GM18508 (cell line): ENCODE results near the gene MYLK3.

ENCODE experiments used
- ATAC-seq: cut with Tn5 transposase; IDR thresholded peaks from one replicate; pipeline ENCODE4 v1.9.1; 2021; ENCODE audit warnings: moderate number of reproducible peaks; ENCODE audit not compliant: insufficient read depth, unreplicated experiment

Gene MYLK3

DNA sequence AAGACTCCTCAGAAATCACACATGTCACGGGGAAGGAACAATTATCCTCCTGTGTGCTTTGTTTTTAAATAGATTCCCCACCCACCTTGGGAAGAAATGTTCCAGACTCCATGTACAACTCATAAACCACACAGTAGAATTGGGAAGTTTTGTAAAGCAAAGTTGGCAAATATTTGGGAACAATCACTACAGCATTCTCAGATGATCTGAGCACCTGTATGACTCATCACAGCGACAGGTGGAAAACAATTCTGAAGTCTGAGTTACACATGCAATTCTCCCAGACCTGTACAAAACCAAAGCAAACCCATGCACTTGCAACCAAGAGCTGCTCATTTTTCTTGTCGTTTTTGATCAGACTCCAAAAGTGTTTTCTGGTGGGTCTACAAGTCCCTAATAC lies 14.4 kb upstream of the MYLK3 start:
- ATAC-seq, result no peak

DNA sequence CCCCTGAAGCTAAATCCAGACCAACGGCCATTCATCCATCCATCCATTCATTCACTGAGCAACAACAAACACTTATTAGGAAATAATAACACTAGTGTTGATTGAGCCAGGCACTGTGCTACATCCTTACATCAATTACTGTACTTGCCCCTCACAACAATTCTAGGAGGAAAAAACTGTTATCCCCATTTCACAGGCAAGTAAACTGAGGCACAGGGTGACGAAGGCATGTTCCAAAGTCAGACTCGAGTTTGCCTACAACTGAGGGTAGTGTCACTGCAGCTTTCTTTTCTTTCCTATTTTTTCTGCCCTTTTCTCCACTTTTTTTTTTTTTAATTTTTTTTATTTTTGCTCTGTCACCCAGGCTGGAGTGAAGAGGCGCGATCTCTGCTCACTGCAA lies 11.2 kb upstream of the MYLK3 start:
- no peak for ATAC-seq

DNA sequence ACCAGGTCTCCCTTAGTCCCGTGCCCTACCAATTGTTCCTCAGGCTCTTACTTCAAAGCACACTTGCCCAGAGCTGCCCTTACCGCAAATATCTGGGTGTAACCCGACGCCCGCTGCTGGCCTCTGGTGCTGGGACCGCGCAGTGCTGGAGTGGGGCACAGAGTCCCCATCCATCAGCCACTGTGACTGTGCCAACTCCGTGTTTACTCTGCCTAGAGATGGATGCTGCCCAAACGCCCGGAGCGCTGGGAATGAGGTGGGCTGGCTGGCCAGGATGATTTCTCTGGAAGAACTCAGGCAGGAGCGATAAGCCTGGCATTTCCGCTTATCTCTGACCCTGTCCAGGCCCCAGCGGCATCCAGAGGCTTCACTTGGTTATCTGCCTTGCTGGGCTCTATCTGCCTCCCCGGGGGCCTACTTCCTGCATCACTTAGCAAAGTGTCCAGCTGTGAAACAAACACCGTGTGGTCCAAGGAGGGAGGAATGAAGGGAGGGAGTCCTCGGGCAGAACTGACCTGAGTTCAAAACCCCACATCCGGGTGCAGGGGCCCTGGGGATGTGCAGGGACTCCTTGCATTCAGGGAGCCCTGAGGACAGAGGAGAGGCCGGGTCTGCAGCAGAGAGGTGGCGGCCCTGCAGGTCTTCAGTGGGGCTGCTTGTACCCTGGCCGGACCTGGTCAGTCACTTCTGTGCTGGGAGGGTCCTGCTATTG lies 9.4 kb upstream of the MYLK3 start:
- no peak for ATAC-seq

DNA sequence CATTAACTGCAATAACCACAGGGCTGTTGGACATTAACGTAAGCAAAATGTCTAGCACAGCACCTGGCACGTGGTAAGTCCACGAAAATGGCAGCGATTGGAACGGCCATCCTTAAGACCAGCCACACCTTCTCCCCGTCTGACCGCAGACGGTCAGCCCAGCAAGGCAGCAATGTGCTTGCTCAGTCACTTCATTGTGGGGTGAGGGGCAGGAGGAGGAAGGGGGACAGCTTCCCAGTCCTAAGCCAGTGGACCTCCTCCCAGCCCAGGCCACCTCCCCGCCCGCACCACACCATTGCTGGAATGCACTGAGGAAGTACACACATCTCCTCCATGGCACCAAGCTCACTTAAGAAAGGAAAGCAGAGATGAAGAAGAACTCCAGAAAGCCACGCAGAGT lies 8.6 kb upstream of the MYLK3 start:
- no peak for ATAC-seq

DNA sequence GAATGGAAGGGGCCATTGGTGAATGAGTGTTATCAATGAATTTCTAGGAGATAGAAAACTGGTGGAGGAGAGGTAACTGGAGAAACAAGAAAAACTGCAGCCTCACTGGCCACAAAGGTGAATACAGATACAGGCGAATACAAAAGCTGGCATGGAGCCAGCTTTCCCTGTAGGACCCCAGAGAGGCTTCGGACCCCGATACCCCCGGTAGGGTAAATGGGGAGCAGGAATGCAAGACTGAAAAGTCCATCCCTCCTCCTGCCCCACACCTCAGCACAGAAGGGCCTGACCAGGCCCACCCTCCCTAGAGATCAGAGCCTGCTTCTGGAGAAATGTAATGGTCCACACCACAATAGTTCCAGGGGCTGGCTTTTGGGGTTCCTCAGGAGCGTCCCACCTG lies 4.9 kb upstream of the MYLK3 start:
- ATAC-seq, result no peak

DNA sequence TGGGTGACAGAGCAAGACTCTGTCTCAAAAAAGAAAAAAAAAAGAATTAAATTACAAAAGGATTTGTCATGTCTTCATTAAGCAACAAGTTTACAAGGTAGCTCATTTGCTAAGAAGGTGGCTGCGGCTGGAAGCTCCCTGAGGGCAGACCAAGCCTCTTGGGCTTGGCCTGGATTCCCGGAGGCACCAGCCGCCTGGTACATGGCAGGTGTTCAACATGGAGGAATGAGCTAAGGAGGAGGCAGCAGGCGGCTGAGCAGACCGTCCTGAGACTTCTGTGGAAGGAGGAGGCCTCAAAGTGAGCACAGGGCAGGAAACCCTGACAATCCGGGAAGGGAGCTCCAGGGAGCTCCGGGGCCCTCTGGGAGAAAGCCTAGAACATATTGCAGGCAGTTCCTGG lies 3.2 kb upstream of the MYLK3 start:
- ATAC-seq, result no peak

DNA sequence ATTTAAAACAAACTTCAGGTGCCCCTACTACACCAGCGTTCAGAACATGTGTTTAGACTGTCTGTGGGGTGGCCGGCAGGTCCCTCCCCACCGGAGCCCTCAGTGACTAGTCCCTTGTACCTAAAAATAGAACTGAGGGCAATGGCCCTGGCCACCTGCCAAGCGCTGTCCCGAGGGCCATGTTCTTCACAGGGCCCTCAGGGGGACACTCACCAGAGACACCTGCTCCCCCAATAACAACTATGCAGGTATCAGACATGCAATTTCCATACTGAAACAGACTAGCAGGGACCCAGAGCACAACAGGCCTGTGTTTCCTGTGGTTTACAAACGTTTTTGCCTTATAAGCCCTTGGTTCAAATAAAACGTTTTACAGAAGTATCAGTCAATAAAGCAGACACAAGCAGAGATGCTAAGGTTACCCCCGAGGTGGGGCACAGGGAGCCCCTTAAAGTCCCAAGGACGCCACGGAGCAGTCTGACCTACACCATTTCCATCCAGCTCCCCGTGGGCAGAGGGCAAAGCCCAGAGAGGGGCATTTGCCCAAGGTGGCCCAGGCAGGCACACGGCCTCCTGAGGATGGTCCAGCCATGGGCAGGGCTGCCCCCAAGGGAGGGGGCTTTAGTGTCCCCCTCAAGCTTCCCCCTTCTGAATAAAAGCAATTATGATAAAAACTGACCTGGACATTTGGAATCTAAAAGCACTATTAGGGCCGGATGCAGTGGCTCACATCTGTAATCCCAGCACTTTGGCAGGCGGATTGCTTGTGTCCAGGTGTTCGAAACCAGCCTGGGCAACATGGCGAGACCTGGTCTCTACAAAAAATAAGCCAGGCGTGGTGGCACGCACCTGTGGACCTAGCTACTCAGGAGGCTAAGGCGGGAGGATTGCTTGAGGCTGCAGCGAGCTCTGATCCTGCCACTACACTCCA lies 896 bp upstream of the MYLK3 start:
- no peak for ATAC-seq

DNA sequence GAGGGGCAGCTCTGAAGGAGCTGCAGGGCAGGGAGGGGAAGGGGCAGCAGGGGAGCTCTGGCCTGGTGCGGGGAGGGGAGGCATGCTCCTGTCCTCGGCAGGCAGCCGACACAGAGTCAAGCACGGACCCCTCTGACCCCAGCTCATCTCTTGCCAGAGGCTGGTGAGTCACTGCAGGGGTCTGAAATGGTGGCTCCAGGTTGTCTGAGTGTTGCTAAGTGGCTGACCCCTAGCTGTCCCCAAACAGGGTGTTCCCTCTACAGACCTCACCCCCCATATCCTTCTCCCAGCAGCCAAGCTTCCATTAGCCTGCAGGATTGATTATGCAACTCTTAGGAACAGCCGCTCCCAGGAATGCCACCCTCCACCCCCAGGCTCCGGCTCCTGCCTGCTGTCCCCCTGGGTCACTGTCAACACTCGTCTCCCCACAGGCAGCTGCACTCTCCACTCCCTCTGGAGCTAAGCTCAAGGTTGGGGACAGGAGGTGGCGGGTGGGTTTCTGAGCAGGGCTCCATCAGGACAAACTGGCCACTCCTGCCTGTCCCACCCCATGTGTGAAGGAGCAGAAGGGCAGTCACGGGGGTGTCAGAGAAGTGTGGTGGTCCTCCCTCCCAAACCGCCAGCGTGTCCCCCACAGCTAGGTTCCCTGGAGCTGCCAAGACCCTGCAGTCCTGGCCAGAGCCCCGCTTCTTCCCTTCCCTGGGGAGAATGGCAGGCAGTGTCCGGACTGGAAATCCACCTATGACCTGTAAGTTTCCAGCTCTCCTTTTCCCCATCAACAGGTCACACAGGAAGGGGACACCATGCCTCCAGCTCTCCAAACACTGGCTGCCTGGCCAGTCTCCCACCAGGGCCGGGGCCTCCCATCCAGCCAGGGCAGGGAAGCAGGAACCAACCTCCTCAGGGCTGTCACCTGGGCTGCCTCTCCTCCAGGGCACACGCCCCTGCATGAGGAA lies 1.0 kb downstream of the MYLK3 start:
- no peak for ATAC-seq

DNA sequence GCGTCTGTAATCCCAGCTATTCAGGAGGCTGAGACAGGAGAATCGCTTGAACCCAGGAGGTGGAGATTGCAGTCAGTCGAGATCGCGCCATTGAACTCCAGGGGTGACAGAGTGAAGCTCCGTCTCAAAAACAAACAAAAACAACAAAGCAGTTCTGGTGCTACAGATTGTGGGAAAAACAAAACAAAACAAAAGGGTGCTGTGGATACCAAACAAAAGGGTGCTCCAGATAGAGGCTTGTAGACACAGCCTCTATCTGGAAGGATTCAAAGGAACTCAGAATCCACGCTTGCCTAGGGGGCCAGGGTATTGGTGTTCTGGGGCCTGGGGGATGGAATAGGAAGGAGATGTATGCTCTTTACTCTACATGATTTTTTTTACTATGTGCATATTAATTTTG lies 2.5 kb downstream of the MYLK3 start:
- ATAC-seq, result no peak

DNA sequence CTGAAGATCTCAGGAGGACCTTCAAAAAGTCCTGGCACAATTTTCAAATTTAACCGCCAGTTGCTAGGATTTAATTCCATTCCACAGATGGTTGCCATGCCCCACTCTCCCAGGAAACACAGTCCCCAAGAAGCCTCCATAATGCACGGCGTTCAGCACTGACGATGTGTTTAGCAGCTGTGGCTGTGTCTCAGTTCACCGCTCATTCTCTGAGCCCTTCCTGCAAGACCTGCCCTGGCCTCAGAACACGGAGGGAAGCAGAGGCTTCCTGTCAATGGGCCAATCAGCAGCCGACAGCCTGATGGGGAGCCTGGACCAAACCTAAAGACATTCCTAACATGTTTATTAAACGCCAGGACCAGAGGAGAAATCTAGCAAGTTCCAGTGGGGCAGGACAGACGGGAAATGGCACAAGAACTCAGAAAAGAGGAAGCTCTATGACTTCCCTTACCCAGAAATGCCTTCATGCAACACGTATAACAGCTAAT lies 4.9 kb downstream of the MYLK3 start:
- no peak for ATAC-seq

DNA sequence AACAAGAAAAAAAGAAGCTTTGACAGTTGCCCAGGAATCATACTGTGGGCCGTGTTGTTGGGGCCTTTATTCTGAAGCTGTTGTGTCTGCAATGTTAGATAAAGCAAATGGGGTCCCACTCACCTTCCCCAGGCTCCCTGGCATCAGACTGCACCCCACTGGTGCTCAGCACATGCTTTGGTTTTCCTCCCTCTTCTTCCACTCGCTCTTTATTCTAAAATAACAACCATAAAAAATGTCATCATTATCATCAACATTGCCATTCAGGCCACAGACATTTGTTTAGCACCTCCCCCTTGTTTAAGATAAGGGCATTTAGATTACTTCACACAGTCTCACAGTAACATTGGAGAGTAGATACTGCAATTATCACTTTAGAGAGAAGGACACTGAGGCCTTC lies 8.2 kb downstream of the MYLK3 start:
- ATAC-seq, result no peak

DNA sequence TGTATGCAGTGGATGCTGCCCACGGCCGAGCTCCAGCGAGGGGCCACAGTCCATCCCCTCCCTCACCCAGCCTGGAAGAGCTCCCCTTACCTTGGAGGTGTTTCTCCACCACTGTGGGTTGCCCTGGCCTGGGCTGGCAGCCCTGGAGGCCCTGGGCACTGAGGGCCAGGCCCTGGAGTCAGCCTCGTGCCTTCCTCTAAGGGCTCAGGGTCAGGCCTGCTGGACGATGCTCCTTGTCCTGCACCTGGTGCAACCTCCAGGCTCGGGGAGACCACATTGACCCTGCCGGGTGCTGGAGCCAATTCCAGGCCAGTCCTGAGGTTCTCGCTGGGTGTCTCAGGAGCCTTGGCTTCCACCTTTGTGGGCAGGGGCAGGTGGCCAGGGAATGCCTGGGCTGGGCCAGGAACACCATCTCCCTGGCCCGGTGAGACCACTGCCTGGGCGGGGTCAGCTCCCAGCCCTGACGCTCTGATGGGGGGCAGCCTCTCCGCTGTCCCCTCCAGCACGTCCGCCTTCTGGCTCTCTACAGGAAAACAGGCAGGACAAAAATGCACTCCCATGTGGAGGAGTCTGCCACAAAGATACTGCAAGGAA lies 10.4 kb downstream of the MYLK3 start:
- ATAC-seq, result no peak

DNA sequence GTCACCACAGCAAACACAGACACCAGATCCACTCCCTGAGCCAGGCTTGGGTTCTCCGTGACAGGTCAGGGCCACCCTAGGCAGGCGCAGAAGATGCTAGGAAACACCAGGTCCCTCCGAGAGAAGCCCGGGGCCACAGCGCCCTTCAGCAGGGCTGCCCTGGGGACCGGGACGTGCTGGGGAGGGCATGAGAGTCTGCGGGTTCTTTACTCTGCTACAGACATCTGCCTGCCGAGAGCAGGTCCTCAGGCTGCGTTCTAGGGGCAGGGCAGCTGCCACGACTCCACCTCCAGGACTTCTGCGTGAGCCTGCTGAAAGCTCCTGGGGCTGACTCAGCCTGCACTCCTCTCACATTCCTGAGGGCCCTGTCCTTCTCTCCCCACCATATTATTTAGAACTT lies 11.4 kb downstream of the MYLK3 start:
- ATAC-seq, result no peak

DNA sequence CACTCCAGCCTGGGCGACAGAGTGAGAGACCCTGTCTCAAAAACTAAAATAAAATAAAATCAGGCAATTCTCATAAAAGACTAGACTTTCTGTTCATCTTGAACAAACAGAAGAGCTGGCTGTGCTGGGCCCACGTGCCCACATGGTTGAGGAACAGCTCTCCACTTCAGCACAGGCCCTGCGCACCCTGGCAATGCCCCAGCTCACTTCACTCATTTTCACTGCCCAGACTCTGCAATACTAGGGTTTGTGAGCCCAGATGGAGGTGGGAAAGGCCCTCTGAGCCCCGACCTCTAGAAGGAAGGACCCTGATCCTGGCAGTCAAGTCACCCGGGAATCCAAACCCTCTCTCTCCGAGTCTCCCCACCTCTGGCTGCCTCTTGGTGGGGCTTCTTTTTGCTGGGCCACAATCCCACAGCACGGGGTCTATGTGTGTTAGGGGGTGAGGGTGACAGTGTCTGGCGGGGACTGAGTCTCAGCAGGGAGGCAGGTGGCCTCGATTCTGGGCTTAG lies 14.8 kb downstream of the MYLK3 start:
- ATAC-seq, result no peak

DNA sequence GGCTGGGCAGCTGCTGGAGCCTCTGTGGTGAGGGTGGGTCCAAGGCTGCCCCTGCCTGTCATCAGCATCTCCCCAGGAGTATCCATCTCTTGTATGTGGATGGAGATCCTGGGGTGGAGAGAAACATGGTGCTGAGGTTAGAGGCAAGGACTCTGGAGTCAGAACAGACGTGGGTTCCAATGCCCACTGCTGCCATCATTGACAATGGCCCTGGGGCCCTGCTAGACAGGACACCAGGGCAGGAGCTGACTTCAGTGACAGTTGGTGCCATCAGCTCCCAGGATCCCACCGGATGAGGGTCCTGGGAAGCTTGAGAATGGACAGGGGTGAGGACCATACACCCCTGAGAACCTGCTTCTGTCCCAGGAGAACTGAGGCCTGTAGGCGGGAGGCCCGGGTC lies 15.6 kb downstream of the MYLK3 start:
- no peak for ATAC-seq

DNA sequence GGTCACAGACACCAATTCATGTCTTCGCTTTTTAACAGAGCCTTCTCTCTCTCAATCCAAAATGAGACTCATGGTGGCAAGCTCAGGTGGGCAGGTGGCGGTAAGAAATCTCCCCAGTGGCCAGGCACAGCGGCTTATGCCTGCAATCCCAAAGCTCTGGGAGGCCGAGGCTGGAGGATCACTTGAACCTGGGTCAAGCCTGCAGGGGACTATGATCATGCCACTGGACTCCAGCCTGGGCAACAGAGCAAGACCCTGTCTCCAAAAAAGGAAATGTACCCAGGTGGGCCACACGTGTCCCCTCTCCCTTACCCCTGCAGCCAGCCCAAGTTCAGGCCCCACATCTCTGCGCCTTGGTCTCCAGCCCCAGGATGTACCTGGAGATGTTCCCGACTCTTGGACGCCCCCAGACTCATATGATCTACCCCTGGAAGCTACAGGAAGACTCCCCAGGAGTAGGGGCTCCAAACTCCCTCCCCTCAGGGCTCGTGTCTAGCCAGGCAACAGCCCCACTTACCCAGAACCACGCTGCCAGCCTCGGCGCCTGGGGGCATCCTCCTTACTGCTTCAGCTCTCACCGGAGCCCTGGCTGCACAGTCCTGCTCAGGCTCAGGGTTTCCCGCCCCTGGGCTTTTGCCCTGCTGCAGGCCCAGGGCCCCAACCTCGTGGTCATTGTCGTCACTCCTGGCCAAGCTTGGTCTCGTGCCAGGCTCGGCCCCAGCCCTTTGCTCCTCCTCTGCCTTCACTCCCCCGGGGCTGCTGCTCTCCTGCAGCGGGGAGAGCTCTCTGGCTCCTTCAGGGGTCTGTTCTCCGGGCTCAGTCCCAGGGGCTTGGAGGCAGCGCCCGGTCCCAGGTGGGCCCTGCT lies 16.2 kb downstream of the MYLK3 start:
- no peak for ATAC-seq

DNA sequence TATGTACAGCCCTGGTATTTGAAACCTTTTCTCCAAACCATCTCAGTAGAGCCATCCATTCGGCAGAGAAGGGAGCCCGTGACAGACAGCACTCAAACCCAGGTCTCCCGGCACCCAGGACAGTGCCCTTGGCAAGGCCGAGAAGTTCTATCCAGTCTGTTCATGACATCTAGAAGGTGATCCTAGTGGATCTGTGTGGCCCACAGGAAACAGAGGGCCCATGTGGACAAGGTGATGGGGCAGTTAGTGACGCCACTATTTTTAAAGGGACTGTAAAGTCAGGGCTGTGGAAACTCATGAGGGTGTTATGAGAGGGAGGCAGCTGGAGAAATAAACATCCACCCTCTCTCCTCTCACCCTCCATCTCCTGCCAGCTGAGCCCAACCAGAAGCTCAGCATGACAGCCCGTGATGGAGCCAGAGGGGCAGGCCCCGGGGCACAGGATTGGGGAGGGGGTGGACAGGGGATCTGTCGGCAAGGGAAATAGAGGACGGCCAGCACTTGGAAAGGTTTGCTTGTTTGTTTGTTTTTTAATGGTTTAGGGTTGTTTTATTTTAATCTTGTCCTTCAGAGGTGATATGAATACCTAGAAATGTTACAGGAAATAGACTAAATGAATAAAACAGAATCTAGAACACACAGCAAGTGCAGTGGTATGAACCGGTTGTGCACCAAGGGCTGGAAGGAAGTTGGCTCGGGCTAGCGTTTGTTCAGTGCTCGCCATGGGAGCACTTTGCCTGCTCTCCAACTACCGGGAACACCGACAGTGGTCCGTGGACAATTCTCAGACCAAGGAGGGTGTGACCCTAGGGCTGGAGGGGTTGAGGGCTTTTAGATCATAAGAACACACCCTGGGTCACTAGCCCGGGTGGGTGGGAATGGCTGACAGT lies 17.1 kb downstream of the MYLK3 start:
- ATAC-seq, result no peak

DNA sequence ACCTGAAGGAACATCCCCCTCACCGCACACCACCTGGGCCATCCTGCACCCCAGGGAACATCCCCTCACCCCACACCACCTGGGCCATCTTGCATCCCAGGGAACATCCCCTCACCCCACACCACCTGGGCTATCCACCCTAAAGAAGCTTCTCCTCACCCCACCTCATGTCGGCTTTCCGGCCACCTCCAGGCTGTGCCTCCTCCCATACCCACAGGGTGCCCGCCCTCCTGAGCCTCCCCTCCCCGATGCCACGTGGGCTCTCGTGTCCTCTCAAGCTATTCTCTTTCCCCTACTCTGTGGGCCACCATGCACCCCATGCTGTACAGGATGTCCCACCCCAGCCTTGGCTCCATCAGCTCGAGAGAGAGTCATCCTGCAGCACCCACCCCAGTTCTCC lies 18.0 kb downstream of the MYLK3 start:
- ATAC-seq, result no peak
